GM21619 (cell line): ENCODE data around the gene WDR33.

Source experiments
- ATAC-seq: cut with Tn5 transposase; IDR thresholded peaks from one replicate; pipeline ENCODE4 v1.9.1; 2021; ENCODE audit not compliant: unreplicated experiment

The WDR33 gene

GRCh38 chr2:127674241-127675209 lies 136.4 kb downstream of the WDR33 start:
- no peak for ATAC-seq

GRCh38 chr2:127673291-127674069 lies 137.5 kb downstream of the WDR33 start:
- no peak for ATAC-seq

- ATAC-seq: no peak
Measured at GRCh38 chr2:127672341-127673224, 138.4 kb downstream of the WDR33 start.

- no peak for ATAC-seq
Measured at GRCh38 chr2:127671557-127672302, 139.2 kb downstream of the WDR33 start.

GRCh38 chr2:127670957-127671290 lies 140.0 kb downstream of the WDR33 start:
- ATAC-seq: no peak

- no peak for ATAC-seq
Measured at GRCh38 chr2:127670055-127670956, 140.7 kb downstream of the WDR33 start.

GRCh38 chr2:127669056-127669455 lies 141.9 kb downstream of the WDR33 start:
- no peak for ATAC-seq

- ATAC-seq: no peak
Measured at GRCh38 chr2:127665267-127665893, 145.6 kb downstream of the WDR33 start.

- ATAC-seq: no peak
Measured at GRCh38 chr2:127664895-127665225, 146.1 kb downstream of the WDR33 start.

- no peak for ATAC-seq
Measured at GRCh38 chr2:127664065-127664894, 146.7 kb downstream of the WDR33 start.

- ATAC-seq: no peak
Measured at GRCh38 chr2:127663566-127664064, 147.4 kb downstream of the WDR33 start.

- no peak for ATAC-seq
Measured at GRCh38 chr2:127662937-127663565, 147.9 kb downstream of the WDR33 start.

- ATAC-seq: no peak
Measured at GRCh38 chr2:127661949-127662510, 148.9 kb downstream of the WDR33 start.

GRCh38 chr2:127661072-127661649 lies 149.8 kb downstream of the WDR33 start:
- no peak for ATAC-seq

GRCh38 chr2:127660291-127660578 lies 150.7 kb downstream of the WDR33 start:
- ATAC-seq: no peak

- ATAC-seq: no peak
Measured at GRCh38 chr2:127659408-127660290, 151.3 kb downstream of the WDR33 start.
